ENCODE results near the gene DNPEP. TPM values are rescaled to one million over a fixed set of nuclear protein-coding genes. Genes with fewer than 3 reads are reported as not detected.

The DNPEP gene
- total RNA-seq, 1 experiment from 2014 or later: 81.3 TPM

DNA sequence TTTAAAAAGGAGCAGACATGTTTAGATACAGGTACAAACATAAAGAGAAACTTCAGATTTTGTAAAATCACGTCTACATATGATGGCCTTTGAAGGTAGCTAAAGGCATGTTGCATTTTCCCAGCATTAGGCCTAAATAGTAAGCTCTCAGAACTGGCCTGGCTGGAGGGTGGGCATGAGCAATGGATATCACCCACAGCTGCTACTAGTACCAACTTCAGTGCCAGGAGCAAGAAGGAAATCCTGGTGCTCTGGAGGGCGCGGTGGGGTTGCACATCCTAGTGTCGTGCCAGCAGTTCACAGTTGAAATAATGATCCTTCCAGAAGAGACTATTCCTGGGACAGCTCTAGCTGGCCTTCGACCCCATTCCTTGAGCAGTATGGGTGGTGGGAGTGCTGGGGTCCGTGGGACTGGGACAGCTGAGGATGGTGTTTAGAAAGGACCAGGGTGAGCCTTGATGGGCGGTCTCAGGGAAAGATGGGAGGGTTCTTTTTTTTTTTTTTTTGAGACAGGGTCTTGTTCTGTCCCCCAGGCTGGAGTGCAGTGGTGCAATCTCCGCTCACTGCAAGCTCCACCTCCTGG, 35.3 kb upstream of the DNPEP start:
- Mint-ChIP-seq H3K27me3 (ENCODE audit: insufficient read depth, unreplicated experiment) (peaks cover 15% of the 10 kb centered on the region), H3K4me1 (ENCODE audit: insufficient read depth, unreplicated experiment) (no peaks in the 10 kb centered on the region), H3K36me3 (ENCODE audit: insufficient read depth, unreplicated experiment) (no peaks in the 10 kb centered on the region), H3K4me3 (ENCODE audit: unreplicated experiment) (no peak overlapping the region), H3K9me3 (ENCODE audit: unreplicated experiment) (no peaks in the 10 kb centered on the region), H3K27ac (ENCODE audit: low read depth, unreplicated experiment) (no peak overlapping the region)
- BruUV-seq (replicated peaks): no TSS peak
- intact Hi-C loops (cut with micrococcal nuclease): no loop called here
- TF ChIP-seq, protein P1, sequence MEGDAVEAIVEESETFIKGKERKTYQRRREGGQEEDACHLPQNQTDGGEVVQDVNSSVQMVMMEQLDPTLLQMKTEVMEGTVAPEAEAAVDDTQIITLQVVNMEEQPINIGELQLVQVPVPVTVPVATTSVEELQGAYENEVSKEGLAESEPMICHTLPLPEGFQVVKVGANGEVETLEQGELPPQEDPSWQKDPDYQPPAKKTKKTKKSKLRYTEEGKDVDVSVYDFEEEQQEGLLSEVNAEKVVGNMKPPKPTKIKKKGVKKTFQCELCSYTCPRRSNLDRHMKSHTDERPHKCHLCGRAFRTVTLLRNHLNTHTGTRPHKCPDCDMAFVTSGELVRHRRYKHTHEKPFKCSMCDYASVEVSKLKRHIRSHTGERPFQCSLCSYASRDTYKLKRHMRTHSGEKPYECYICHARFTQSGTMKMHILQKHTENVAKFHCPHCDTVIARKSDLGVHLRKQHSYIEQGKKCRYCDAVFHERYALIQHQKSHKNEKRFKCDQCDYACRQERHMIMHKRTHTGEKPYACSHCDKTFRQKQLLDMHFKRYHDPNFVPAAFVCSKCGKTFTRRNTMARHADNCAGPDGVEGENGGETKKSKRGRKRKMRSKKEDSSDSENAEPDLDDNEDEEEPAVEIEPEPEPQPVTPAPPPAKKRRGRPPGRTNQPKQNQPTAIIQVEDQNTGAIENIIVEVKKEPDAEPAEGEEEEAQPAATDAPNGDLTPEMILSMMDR (IDR thresholded peaks at IDR 0.05; ENCODE audit: unreplicated experiment): no peak
- POLR2A ChIA-PET: no interaction called here
- DNase-seq (ENCODE audit: unreplicated experiment): no peak
- CTCF ChIA-PET: interaction anchor here (0.6 to 1.7 kb wide), 3 partner anchors 20 to 619 kb away, joined by 3 read pairs; no protein-coding TSS in a partner anchor

DNA sequence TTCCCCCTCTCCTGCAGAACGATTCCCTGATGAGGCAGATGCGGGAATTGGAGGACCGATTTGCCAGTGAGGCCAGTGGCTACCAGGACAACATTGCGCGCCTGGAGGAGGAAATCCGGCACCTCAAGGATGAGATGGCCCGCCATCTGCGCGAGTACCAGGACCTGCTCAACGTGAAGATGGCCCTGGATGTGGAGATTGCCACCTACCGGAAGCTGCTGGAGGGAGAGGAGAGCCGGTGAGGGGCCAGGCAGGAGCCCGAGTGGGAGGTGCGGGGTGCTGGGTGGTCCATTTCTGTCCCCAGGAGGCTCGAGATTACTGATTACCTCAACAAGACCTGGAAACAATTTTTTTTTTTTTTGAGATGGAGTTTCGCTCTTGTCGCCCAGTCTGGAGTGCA, 33.6 kb upstream of the DNPEP start:
- Mint-ChIP-seq H3K27me3 (ENCODE audit: insufficient read depth, unreplicated experiment) (peaks cover 14% of the 10 kb centered on the region), H3K4me1 (ENCODE audit: insufficient read depth, unreplicated experiment) (no peaks in the 10 kb centered on the region), H3K36me3 (ENCODE audit: insufficient read depth, unreplicated experiment) (no peaks in the 10 kb centered on the region), H3K27ac (ENCODE audit: low read depth, unreplicated experiment) (no peak overlapping the region), H3K4me3 (ENCODE audit: unreplicated experiment) (no peak overlapping the region), H3K9me3 (ENCODE audit: unreplicated experiment) (no peaks in the 10 kb centered on the region)
- ChIA-PET POLR2A (no interaction called here), CTCF (interaction anchor here (0.6 to 1.7 kb wide), 4 partner anchors 9 to 281 kb away, joined by 3 to 4 read pairs (median 3); no protein-coding TSS in a partner anchor)
- no TSS peak for BruUV-seq (replicated peaks)
- intact Hi-C loops (cut with micrococcal nuclease): no loop called here
- TF ChIP-seq, protein P1 (IDR thresholded peaks at IDR 0.05; ENCODE audit: unreplicated experiment): no peak
- no peak for DNase-seq (ENCODE audit: unreplicated experiment)

DNA sequence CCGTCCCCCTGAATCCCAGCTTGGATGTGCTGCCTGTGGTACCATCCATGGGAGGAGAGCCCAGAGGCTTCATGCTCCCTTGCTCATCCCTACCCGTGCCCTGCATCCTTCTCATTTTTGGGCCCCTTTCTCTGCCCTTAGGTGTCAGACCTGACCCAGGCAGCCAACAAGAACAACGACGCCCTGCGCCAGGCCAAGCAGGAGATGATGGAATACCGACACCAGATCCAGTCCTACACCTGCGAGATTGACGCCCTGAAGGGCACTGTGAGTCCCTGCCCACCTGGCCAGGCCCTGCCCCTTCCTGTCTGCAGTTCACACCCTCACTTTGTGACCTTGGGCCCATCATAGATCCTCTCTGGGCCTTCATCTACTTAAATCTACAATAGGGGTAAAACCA, 33.0 kb upstream of the DNPEP start:
- H3K9me3 Mint-ChIP-seq (ENCODE audit: unreplicated experiment): no peaks in the 10 kb centered on the region
- H3K4me1 Mint-ChIP-seq (ENCODE audit: insufficient read depth, unreplicated experiment): no peaks in the 10 kb centered on the region
- BruUV-seq (replicated peaks): no TSS peak
- intact Hi-C loops (cut with micrococcal nuclease): no loop called here
- ChIA-PET CTCF (interaction anchor here (0.6 kb wide), 1 partner anchor 9 kb away, joined by 4 read pairs; no protein-coding TSS in a partner anchor), POLR2A (no interaction called here)
- H3K27me3 Mint-ChIP-seq (ENCODE audit: insufficient read depth, unreplicated experiment): peaks cover 7% of the 10 kb centered on the region
- no peak overlapping the region for H3K4me3 Mint-ChIP-seq (ENCODE audit: unreplicated experiment)
- no peaks in the 10 kb centered on the region for H3K36me3 Mint-ChIP-seq (ENCODE audit: insufficient read depth, unreplicated experiment)
- no peak overlapping the region for H3K27ac Mint-ChIP-seq (ENCODE audit: low read depth, unreplicated experiment)
- DNase-seq (ENCODE audit: unreplicated experiment): no peak
- TF ChIP-seq, protein P1 (IDR thresholded peaks at IDR 0.05; ENCODE audit: unreplicated experiment): no peak

DNA sequence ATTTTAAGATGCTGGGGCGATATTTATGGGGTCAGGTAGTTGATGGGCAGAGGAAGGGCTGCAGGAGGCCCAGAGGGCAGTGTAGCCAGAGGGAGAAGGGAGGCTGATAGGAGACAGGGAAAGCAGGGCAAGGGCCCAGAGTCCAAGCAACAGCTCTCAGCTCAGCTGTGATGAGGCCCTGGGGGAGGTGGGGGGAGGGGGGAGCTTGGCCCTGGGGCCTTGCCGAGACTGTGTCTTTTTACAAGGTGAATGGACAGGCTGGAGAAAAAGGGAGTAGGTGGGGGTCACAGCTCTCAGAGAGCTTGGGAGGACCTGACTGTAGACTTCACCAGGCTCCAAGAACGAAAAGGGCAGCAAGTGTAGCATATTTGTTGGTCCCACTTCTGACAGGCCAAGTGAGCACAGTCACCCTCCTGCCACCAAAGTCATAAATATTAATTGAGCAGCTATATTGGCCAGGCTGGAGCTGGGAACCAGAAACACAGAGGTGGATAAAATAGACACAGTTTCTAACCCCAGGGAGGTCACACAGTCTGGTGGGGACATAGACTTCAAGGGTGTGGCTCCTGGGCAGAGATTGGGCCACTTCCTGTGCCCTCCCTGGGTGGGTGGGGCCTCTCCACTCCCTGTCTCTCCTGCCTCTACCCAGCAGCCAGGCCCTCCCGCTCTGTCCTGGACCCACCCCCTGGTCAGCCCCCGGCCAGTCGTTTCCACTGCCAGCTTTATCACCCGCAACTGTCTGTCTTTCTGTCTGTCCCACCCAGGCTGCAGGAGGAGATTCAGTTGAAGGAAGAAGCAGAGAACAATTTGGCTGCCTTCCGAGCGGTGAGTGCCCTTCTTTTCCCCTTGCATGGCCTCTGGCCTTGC, 31.9 kb upstream of the DNPEP start:
- POLR2A ChIA-PET: interaction anchor here (0.7 kb wide), 1 partner anchor 17 kb away, joined by 3 read pairs; no protein-coding TSS in a partner anchor
- Mint-ChIP-seq H3K36me3 (ENCODE audit: insufficient read depth, unreplicated experiment) (no peaks in the 10 kb centered on the region), H3K27me3 (ENCODE audit: insufficient read depth, unreplicated experiment) (no peaks in the 10 kb centered on the region), H3K27ac (ENCODE audit: low read depth, unreplicated experiment) (no peak overlapping the region), H3K4me3 (ENCODE audit: unreplicated experiment) (no peak overlapping the region), H3K4me1 (ENCODE audit: insufficient read depth, unreplicated experiment) (no peaks in the 10 kb centered on the region), H3K9me3 (ENCODE audit: unreplicated experiment) (no peaks in the 10 kb centered on the region)
- no peak for DNase-seq (ENCODE audit: unreplicated experiment)
- TF ChIP-seq, protein P1 (IDR thresholded peaks at IDR 0.05; ENCODE audit: unreplicated experiment): no peak
- CTCF ChIA-PET: interaction anchor here (0.6 to 1.4 kb wide), 3 partner anchors 16 to 110 kb away, joined by 3 to 9 read pairs (median 3); no protein-coding TSS in a partner anchor
- no TSS peak for BruUV-seq (replicated peaks)
- intact Hi-C loops (cut with micrococcal nuclease): no loop called here

Measured in MCF 10A (cell line).